Lower leg skin (tissue), 4 donors: Measurements from ENCODE around the gene PHLDB3. TPM values are rescaled to one million over a fixed set of nuclear protein-coding genes. Genes with fewer than 3 reads are reported as not detected.

Experiments
- DNase-seq, 2 donors: peaks; one replicate each; pipeline ENCODE4 v3.0.0-alpha.2; 2019; ENCODE audit warnings: low spot score in 2 of 2
- H3K4me3 ChIP-seq: fragments of 200-600 bp; sonication (generic); 2 replicates; pipeline ENCODE4 v1.5.1; 2017; ENCODE audit warnings: mild to moderate bottlenecking, low read depth; ENCODE audit not compliant: poor library complexity, severe bottlenecking
- CTCF ChIP-seq, 3 donors: fragments of 450-650 bp; IDR thresholded peaks; one replicate each; pipeline ENCODE4 v1.5.1; 2016; ENCODE audit warnings: antibody characterized with exemption in 3 of 3, mild to moderate bottlenecking in 3 of 3, moderate library complexity in 2 of 3
- POLR2A ChIP-seq, 2 donors: fragments of 450-650 bp; IDR thresholded peaks; one replicate each; pipeline ENCODE4 v1.6.1; 2016 to 2017; ENCODE audit warnings: antibody characterized with exemption in 2 of 2, mild to moderate bottlenecking in 1 of 2, moderate library complexity in 1 of 2
- WGBS, 2 donors: methylation state at CpG; one replicate each; pipeline ENCODE4 v1.1.5; 2018; 5-methylcytosine and 5-hydroxymethylcytosine counted together
- intact Hi-C: fragments of 100-400 bp; cut with DNase I; formaldehyde crosslinking; loops from one replicate; pipeline ENCODE4 v1.15.0; 2023; ENCODE audit warnings: low total_unique reads
- total RNA-seq, 4 donors: library from RNA; depleted of rRNA; stranded (reverse); fragments of >200 nt; gene quantifications; one replicate each; pipeline ENCODE4 v1.1.0, GENCODE V29; 2016

The PHLDB3 gene
- total RNA-seq, result 100 to 1,000 TPM in 2 of 4 donors, 10 to 100 TPM in 2; 86.9 to 136 (median 114) TPM

- intact Hi-C loops, result no loop called here
- peak within 1 kb of the TSS; percentile 84 for H3K4me3 ChIP-seq
- 3 to 8% methylated on average over 14 to 34 of the region's 42 CpGs for WGBS, 2 donors
- TF ChIP-seq CTCF (IDR thresholded peaks at IDR 0.05) (no peak), POLR2A (IDR thresholded peaks at IDR 0.05) (no peak)
- peak in 1 of 2 donors; percentile 92 for DNase-seq
These were observed at the start of gene PHLDB3 for GRCh38 chr19:43504426-43505185. Gene PHLDB3, minus strand, starts transcription at chr19:43504746. Its CDS starts 628 bp downstream, at chr19:43504118.

- no peak for TF ChIP-seq POLR2A (IDR thresholded peaks at IDR 0.05)
- no peak for TF ChIP-seq CTCF (IDR thresholded peaks at IDR 0.05)
- H3K4me3 ChIP-seq, result no peak overlapping the region
- WGBS, 2 donors, result 41 to 79% methylated on average over 2 to 3 of the region's 4 CpGs
- intact Hi-C loops, result no loop called here
- DNase-seq, result no peak
These were observed 49.1 kb upstream of the PHLDB3 start for GRCh38 chr19:43553656-43554055.

GRCh38 chr19:43552616-43553015 is 48.1 kb upstream of the PHLDB3 start:
- DNase-seq, result no peak
- H3K4me3 ChIP-seq, result no peak overlapping the region
- 64 to 94% methylated on average over 3 of the region's 3 CpGs for WGBS, 2 donors
- no peak for TF ChIP-seq CTCF (IDR thresholded peaks at IDR 0.05)
- no peak for TF ChIP-seq POLR2A (IDR thresholded peaks at IDR 0.05)
- intact Hi-C loops, result no loop called here

- no peak for TF ChIP-seq POLR2A (IDR thresholded peaks at IDR 0.05)
- TF ChIP-seq CTCF (IDR thresholded peaks at IDR 0.05), result no peak
- DNase-seq, result no peak
- intact Hi-C loops, result no loop called here
- WGBS, 2 donors, result 82 to 100% methylated on average over 3 of the region's 3 CpGs
- H3K4me3 ChIP-seq, result no peak overlapping the region
These were observed 47.6 kb upstream of the PHLDB3 start for GRCh38 chr19:43552198-43552450.

- H3K4me3 ChIP-seq, result no peak overlapping the region
- TF ChIP-seq CTCF (IDR thresholded peaks at IDR 0.05) (no peak), POLR2A (IDR thresholded peaks at IDR 0.05) (no peak)
- no peak for DNase-seq
- intact Hi-C loops, result no loop called here
- 92 to 97% methylated on average over 23 of the region's 23 CpGs for WGBS, 2 donors
These were observed 47.1 kb upstream of the PHLDB3 start for GRCh38 chr19:43551399-43552197.
